Brain microvascular endothelial cell (primary cell): ENCODE data around the gene PLEKHG7.
"Not testable (repeated sequence)": the region's sequence is repeated elsewhere in the genome, so short reads cannot be mapped to it uniquely, and the experiment has no call there.

Experiments used
- DNase-seq: peaks from one replicate; pipeline ENCODE4 v3.0.0-alpha.2; 2020
- H3K27ac ChIP-seq: fragments of 250-450 bp; sonication (Bioruptor Pico); 2 replicates; pipeline ENCODE4 v1.5.1; 2020; ENCODE audit warnings: mild to moderate bottlenecking, moderate library complexity
- H3K27me3 ChIP-seq: fragments of 250-450 bp; sonication (Bioruptor Pico); replicated peaks from 2 replicates; pipeline ENCODE4 v1.5.1; 2020; ENCODE audit warnings: mild to moderate bottlenecking
- H3K36me3 ChIP-seq: fragments of 250-450 bp; sonication (Bioruptor Pico); replicated peaks from 2 replicates; pipeline ENCODE4 v1.5.1; 2020; ENCODE audit warnings: mild to moderate bottlenecking
- H3K4me3 ChIP-seq: 2 replicates; pipeline ENCODE4 v1.5.1; 2011; ENCODE audit warnings: low read depth, mild to moderate bottlenecking, control low read depth, low read length, moderate library complexity
- CTCF ChIP-seq: IDR thresholded peaks from 2 replicates; pipeline ENCODE4 v1.5.1; 2011; ENCODE audit warnings: low read depth, mild to moderate bottlenecking, moderate library complexity, low read length, control low read depth, inconsistent platforms; ENCODE audit errors: missing control alignments
- in situ Hi-C: cut with HindIII; loops from 2 replicates; pipeline ENCODE4 v1.10.0; 2017; ENCODE audit warnings: low sequenced_read_pairs, low pct_ligation_motif_present

Gene PLEKHG7

GRCh38 chr12:92661269-92661668 is 41.5 kb upstream of the PLEKHG7 start:
- no peak for DNase-seq
- H3K36me3 ChIP-seq: no peaks in the 10 kb centered on the region
- in situ Hi-C loops: no loop called here
- TF ChIP-seq CTCF: no peak
- no peak overlapping the region for H3K27ac ChIP-seq
- no peak overlapping the region for H3K4me3 ChIP-seq
- no peaks in the 10 kb centered on the region for H3K27me3 ChIP-seq

- H3K36me3 ChIP-seq: no peaks in the 10 kb centered on the region
- no peak overlapping the region for H3K4me3 ChIP-seq
- no peak for TF ChIP-seq CTCF
- H3K27me3 ChIP-seq: no peaks in the 10 kb centered on the region
- DNase-seq: no peak
- in situ Hi-C loops: no loop called here
- H3K27ac ChIP-seq: no peak overlapping the region
Observed at GRCh38 chr12:92665496-92665895, 37.3 kb upstream of the PLEKHG7 start.

- no peaks in the 10 kb centered on the region for H3K27me3 ChIP-seq
- H3K27ac ChIP-seq: no peak overlapping the region
Observed at GRCh38 chr12:92668739-92669138, 34.0 kb upstream of the PLEKHG7 start.

GRCh38 chr12:92671524-92671923 is 31.3 kb upstream of the PLEKHG7 start:
- H3K36me3 ChIP-seq, H3K27ac ChIP-seq, H3K27me3 ChIP-seq, DNase-seq, in situ Hi-C loops, H3K4me3 ChIP-seq: not testable (repeated sequence)

More at GRCh38 chr12:92668739-92669138, 34.0 kb upstream of the PLEKHG7 start:
- TF ChIP-seq CTCF: no peak
- Histone ChIP-seq H3K4me3 (no peak overlapping the region), H3K36me3 (no peaks in the 10 kb centered on the region)
- in situ Hi-C loops: no loop called here
- no peak for DNase-seq

GRCh38 chr12:92673756-92674155 is 29.0 kb upstream of the PLEKHG7 start:
- no peak for DNase-seq
- TF ChIP-seq CTCF: no peak
- no peaks in the 10 kb centered on the region for H3K36me3 ChIP-seq
- in situ Hi-C loops: no loop called here
- H3K27ac ChIP-seq: no peak overlapping the region
- H3K4me3 ChIP-seq: no peak overlapping the region
- H3K27me3 ChIP-seq: no peaks in the 10 kb centered on the region

GRCh38 chr12:92674500-92674899 is 28.3 kb upstream of the PLEKHG7 start:
- H3K36me3 ChIP-seq: no peaks in the 10 kb centered on the region
- H3K27me3 ChIP-seq: no peaks in the 10 kb centered on the region
- H3K4me3 ChIP-seq: no peak overlapping the region
- no peak for TF ChIP-seq CTCF
- in situ Hi-C loops: no loop called here
- no peak overlapping the region for H3K27ac ChIP-seq
- no peak for DNase-seq
